NCI-H2081 (cell line): Measurements from ENCODE around the gene ZNF366.
"Not testable (repeated sequence)": the region's sequence is repeated elsewhere in the genome, so short reads cannot be mapped to it uniquely, and the experiment has no call there.

Experiments used
- DNase-seq, 2 experiments: peaks; one replicate each; lab custom pipeline; 2025; lab: John Stamatoyannopoulos, UW

ZNF366 gene

DNA sequence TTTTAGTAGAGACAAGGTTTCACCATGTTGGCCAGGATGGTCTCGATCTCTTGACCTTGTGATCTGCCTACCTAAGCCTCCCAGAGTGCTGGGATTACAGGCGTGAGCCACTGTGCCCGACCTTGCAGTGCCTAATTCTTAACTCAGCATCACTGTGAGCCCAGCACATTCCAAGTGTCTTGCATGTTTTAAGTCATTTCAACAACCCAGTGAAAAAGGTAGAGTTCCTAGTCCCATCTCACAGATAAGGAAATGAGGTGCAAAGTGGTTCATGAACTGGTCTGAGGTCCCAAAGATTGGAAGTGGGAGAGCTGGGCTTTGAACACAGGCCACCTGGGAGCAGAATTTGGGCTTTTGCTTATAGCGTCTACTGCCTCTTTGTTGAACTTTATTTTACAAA, 68.0 kb downstream of the ZNF366 start:
- DNase-seq = no peak

DNA sequence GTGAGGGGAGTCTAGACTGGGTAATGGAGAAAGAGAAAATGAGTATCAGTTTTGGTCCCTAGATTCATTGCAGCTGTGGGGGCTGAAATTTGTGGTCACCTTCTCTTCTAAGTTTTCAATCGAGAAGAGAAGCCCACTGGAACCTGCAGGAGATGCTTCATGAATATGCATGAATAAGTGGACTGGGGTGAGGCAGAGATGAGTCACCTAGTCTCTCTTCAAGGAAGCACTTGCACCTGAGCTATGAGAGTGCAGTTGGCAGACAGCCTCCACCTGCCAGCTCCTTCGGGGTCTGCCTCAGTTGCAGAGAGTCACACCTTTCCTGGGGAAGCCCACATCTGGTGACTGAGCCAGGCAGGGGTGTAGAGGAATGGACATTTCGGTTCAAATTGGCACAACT, 69.1 kb downstream of the ZNF366 start:
- DNase-seq = no peak

DNA sequence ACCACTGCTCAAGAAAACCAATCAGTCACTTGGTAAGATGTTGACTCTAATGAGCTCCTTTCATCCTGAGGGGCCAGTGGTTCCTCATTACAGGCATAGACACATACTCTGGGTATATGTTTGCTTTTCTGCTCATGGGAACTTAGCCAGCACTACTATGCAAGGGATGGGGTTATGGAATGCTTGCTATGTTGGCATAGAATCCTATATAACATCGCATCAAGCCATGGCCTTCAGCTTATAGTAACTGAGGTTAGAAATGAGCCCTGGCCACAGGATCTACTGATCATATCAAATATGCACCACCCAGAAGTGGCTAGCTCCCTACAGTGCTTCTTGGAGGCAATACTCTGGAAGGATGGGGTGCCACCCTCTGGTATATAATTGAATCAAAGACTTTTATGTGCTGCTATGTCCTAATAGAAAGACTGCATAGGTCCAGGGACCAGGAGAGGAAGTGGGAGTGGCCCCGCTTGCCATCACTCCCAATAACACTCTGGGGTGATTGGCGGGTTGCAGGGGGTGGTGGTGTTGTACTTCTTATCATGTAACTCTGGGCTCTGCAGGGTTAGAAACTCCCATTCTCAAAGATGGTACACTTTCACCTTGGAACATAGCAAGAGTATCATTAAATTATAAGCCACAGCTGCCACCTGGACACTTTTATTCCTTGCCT, 70.3 kb downstream of the ZNF366 start:
- DNase-seq = no peak

DNA sequence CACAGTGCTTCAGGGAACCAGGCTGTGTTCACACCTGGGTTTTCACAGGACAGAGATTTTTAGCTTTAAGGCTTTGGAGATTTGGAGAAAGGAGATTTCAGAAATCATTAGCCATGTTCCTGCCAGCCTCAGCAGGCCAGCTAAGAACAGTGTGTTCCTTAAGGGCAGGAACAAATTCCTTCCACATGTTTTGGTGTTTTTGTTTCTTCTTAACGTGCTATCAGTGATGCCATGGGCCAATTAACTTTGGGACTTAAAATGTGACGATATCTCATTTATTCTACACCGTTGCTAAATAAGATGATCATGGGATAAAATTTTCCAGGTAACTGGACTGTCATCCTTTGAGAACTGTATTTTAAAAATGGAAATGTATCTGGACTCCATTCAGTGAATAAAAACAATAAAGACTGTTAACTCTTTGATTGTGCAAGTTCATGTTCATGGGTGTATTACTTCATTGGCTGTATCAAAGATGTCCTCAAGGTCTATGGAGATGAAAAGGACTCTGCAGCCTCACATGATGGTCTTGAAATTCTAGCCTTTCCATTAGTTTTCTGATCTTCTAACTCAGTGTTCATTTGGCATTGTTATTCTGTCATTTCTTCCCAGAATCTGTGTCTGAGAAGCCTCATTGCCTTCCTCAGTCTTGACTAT, 72.3 kb downstream of the ZNF366 start:
- DNase-seq = no peak

DNA sequence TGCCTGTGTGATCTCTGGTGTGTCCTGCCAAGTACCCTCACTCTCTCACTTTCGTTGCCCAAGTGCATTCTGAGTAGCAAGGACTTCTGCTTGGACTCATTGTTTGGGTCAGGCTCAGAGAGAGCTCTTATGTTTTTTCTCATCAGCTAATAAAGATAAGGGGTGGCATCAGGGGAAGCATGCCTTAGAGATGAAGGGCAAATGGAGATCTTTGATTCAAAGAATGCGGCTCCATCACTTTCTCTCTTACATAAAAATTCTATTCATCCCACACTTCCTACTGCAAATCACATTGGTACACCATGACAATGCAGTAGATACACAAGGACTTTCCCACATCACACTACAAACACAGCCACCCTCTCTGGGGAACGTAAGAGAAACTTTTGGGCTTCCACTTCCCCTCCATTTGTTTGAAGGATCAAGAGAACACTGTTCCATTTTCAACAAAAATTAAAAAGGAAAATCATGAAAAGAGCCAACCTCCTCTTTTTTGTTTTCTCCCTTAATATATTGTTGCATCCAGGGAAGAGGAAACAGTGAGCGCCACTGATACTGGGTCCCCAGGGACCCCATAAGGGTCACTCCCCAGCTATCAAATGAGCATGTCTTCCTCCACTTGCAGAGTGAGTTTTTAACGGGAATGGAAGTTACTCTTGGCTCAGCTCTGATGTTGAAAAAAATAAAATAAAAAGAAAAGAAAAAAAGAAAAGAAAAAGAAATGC, 73.0 kb downstream of the ZNF366 start:
- DNase-seq = no peak

GRCh38 chr5:72433522-72433921, 73.7 kb downstream of the ZNF366 start:
- no peak for DNase-seq

DNA sequence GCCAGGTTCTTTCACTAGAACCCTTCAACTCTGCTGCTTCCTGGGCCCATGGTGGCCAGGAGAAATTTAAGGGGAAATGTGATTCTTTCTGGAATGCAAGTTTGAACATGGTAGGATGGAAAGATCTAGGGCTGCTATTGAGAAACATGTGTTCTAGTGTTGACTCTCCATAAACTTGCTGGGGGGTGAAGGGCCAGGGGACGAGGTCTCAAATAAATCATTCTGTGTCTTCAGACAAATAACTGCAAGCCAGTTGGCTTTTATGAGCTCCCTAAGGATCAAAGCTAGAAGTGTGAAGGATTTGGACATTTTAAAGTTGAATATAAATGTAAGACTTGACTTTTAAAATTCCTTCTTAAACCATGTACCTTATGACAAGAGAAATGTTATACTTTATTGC, 78.5 kb downstream of the ZNF366 start:
- no peak for DNase-seq

DNA sequence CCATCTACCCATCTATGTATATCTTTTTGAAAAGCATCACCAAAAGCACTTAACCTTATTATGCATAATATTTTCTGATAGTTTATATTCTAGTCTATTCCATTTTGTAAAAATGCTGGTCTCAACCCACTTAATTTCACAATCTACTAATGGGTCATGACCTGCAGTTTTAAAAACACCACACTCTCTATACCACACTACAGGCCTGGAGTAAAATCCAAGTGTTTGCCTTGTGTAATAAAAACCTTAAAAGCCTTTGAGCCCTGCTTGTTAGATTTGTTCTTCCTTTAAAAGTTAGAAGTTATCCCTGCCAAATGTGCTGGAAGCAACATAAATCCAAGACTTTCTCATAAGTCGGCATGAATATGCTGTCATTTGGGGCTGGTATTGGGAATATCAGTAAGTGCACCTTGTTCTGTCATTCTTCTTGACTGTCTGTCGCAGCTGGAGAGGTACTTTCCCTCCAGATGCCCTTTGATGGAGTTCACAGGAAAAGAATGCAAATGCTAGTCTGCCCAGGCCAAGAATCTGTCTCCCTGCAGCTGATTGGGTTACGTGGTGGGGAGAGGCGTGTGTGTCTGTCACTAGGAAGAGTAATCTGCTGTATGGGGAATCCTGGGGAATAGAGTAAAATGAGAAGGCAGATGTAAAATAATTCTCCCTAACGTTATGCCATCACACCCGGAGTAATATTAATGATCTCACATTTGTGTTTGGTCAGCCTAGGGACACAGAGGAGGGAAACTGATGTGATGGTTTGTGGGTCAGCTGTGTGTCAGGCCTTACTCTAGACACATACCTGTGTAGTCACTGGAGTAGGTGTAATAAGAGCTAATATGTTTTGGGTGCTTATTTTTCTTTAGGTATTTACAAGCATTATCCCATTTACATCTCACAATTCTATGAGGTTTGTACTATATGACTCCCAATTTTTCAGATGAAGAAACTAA, 79.4 kb downstream of the ZNF366 start:
- no peak for DNase-seq

- DNase-seq = no peak
Observed at GRCh38 chr5:72427016-72427415, 80.2 kb downstream of the ZNF366 start.

DNA sequence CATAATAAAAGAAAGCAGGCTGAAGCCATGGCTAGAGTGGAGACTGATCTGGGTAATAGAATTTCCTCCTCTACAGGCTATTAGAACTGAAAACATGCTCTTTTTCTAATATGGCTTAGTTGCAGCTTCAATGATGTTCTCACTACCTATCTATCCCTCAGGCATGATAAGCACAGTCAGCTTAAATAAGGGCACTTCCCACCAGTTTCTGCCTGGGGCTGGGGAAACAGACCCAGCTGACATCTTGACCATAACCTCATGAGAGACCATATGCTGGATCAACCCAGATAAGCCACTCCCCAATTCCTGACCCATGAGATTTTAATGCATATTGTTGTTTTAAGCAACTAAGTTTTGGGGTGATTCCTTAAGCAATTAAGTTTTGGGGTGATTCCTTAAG, 81.2 kb downstream of the ZNF366 start:
- no peak for DNase-seq

DNA sequence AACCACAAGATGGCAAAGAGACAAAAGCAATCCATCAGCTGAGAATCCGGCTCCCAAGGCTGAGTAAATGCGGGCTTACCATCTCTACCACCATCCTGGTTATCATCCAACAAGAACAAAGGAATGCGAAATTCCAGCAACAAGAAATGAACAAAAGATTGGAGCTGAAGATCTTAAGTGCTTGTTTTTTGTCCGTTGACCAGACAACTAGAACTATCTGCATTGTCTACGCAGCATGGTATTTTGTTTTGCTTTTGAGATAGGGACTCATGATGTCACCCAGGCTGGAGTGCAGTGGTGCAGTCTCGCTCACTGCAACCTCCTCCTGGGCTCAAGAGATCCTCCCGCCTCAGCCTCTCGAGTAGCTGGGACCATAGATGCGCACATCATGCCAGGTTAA, 88.9 kb downstream of the ZNF366 start:
- no peak for DNase-seq

DNA sequence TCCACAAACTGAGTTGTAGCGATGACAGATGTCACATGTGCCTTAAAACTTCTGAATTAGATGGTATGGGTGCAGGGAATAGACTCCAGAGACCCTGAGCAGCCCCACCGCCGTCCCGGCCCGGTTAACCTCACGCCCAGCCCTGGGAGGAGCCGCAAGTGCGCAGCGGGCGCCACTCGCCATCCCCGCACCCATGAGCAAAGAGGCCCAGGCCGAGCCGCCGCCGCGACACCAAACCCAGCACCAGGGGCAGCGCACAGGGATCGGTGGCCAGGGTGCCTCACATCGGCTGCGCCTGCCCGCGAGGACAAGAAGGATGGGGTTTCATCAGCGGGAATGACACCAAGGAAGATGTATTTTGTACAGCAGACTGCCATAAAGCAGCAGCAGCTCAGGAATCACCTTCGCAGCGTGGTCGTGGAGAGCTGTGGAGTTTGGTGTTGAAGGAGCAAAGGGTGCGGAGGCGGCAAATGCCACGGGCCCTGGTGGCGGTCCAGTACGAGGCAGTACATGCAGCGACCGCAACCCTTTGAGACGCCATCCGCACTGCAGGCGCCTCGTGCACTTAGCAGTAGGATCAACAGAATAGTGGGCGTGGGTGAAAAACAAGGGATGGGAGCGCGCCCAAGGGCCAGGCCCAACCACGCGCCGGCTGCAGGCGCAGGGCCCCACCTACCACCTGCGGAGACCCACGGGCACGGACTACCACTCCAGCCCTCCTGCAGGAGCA, 89.7 kb downstream of the ZNF366 start:
- DNase-seq = no peak

GRCh38 chr5:72415616-72416325, 91.4 kb downstream of the ZNF366 start:
- no peak for DNase-seq

DNA sequence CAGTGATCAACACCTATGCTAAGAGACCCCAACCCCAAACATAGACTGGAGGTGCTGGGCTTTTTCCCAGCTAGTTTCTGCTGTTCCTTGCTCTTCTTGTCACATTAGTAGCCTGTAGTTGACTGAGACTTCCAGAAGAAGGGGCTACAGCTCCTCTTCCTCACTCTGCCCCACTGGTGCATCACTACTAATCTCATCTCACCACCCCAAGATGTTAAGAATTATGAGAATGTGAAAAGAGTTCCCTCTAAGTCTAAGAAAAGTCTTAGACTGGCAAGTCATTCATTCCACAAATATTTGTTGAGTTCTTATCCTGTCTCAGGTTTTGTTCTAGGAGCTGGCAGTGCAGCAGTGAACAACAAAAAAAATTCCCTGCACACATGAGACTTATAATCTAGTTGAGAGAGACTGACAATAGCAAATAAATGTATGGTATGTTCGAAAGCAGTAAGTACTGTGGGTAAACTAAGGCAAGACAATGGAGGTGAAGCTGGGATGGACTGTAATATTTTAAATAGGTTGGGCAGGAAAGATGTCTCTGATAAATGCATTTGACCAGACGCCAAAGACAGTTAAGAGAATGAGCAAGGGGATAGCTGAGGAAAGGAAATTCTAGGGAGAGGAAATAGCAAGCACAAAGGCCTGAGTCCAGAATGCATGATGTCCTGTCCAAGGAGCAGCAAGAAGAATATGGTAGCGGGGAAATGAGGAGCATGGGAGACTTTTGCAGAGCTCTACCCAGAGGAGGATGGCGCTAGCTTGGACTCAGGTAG, 94.7 kb downstream of the ZNF366 start:
- DNase-seq = no peak

DNA sequence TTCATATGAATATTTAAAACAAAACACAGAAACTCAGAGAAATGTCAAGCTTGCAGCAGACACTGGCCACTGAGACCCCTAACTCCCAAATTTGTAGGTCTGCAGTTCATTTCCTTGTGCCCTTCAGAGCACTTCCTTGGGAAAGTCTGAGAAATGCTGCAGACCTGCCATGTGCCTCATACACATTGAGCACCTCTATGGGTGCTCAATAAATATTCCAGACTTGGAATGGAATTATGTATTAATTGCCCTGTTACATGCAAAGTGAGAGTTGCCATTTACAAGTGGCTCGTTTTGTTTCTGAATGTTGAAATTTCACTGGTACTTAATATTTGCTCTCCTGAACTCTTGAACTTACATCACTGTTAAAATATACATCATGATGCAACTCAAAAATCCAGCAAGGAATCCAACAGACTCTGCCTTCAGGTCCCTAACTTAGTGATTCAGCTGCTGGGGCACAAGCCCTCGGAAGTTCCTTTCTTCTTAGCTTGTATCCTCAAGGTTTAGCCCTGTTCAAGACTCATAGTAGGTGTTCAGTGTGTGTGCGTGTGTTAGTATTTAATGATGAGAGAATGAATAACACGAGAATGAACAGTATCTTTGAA, 96.4 kb downstream of the ZNF366 start:
- DNase-seq = no peak

DNA sequence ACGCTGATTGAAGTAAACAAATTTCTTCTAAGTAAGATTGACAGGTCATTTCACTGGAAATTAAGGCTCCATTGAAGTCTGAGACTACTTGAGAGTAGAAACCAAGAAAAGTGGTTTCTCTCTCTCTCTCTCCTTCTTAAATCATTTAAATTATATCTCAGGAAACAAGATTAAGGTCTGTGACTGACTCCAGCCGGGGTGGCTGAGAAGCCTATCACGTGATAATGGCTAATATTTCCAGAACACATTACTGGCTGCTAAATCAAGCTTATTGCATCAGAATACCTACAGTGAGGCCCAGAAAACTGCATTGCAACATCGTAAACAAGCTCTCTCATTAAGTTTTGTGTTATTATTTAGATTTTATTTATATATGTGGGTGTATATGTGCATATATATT, 98.6 kb downstream of the ZNF366 start:
- DNase-seq = no peak

DNA sequence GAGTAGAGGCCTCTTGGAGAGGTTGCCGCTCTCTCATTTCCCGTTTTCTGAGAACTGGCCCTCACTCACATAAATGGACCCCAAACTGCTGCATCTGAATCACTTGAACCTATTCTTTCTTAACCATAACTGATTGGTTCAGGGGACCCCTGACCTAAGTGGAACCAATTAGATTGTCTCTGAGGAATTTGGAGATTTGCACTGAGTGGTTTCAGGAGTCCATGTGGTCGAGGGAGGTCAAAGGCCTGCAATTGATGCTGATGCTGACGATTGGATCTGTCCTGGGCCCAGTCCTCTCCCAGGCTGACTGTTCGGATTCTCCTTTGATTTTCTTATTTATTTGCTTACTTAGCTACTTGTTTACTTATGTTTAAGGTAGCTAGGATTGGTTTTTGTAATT, 99.1 kb downstream of the ZNF366 start:
- no peak for DNase-seq

DNA sequence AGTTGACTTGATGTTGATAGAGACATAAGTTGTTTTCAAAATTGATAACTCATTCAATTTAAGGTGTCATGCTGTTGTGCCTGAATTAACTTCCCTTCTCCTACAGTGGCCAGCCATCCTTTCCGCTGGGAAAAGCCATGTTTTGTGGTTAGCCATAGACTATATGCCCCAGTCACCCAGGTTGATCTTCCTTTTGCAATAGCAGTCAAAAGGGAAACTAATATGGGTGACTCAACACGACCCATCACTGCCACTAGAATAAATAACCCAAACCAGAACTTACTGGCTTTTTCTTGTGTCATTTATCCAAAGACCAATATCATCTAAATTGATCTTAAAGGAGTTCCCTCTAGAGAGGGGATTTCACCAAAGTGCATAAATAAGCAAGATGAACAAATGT, 99.7 kb downstream of the ZNF366 start:
- DNase-seq = no peak

DNA sequence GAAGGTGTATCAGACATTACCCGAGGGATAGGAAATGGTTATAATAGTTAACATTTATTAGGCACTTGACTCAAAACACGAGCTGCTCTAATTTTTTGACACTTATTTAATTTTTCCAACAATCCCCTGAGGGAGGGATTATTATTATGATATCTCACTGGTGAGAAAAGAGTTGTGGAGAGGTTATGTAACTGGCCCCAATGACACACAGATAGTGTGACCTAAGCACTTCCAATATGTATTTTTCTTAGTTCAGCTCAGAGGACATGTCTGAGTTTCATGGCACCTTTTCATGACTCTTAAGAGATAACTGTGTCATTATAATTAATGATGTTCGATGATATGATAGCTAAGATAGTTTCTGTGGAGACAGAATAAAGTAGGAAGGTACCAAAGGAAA, 100.1 kb downstream of the ZNF366 start:
- no peak for DNase-seq

DNA sequence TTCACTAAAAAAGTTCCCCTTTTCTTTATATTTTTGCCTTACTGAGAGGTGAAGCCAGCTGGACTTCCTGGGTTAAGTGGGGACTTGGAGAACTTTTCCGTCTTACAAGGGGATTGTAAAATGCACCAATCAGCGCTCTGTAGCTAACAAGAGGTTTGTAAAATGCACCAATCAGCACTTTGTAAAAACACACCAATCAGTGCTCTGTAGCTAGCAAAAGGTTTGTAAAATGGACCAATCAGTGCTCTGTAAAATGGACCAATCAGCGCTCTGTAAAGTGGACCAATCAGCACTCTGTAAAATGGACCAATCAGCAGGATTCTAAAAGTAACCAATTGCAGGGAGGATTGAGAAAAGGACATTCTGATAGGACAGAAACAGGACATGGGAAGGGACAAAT, 102.4 kb downstream of the ZNF366 start:
- not testable (repeated sequence) for DNase-seq
